Urothelium cell line (cell line): Measurements from ENCODE around the gene PKP3.
"Not testable (repeated sequence)": the region's sequence is repeated elsewhere in the genome, so short reads cannot be mapped to it uniquely, and the experiment has no call there.

Experiments
- DNase-seq: peaks from one replicate; pipeline ENCODE4 v3.0.0; 2011; ENCODE audit warnings: low spot score, mixed read lengths
- FAIRE-seq: peaks from 2 replicates; lab custom pipeline; 2011; peaks lifted over from hg19 to GRCh38; lab: Jason Lieb, UNC

The PKP3 gene

GRCh38 chr11:362642-363442 is 31.2 kb upstream of the PKP3 start:
- FAIRE-seq (no peak), DNase-seq (no peak)

GRCh38 chr11:363443-363805 is 30.6 kb upstream of the PKP3 start:
- FAIRE-seq = not testable (repeated sequence)

GRCh38 chr11:363948-364761 is 29.9 kb upstream of the PKP3 start:
- peak; percentile 73 for DNase-seq
- FAIRE-seq = peak; percentile 46

More at GRCh38 chr11:363443-363805, 30.6 kb upstream of the PKP3 start:
- not testable (repeated sequence) for DNase-seq

- DNase-seq (no peak), FAIRE-seq (no peak)
These were observed 28.9 kb upstream of the PKP3 start for GRCh38 chr11:364991-365725.

GRCh38 chr11:365831-366230 is 28.2 kb upstream of the PKP3 start:
- FAIRE-seq (no peak), DNase-seq (no peak)

- DNase-seq = no peak
- no peak for FAIRE-seq
These were observed 26.0 kb upstream of the PKP3 start for GRCh38 chr11:367956-368413.

GRCh38 chr11:368414-369335 is 25.3 kb upstream of the PKP3 start:
- DNase-seq (peak; percentile 32), FAIRE-seq (no peak)

GRCh38 chr11:369336-370018 is 24.5 kb upstream of the PKP3 start, which contains the start of gene B4GALNT4:
Gene B4GALNT4 (plus strand): TSS chr11:369499. CDS start chr11:369804, 305 bp downstream.
- FAIRE-seq (no peak), DNase-seq (peak; percentile 61)

GRCh38 chr11:370070-370941 is 23.7 kb upstream of the PKP3 start:
- DNase-seq (no peak), FAIRE-seq (no peak)

GRCh38 chr11:371051-371450 is 23.0 kb upstream of the PKP3 start:
- FAIRE-seq (no peak), DNase-seq (no peak)

- FAIRE-seq (no peak), DNase-seq (no peak)
These were observed 22.1 kb upstream of the PKP3 start for GRCh38 chr11:371716-372590.

GRCh38 chr11:372809-373715 is 20.9 kb upstream of the PKP3 start:
- FAIRE-seq = no peak
- no peak for DNase-seq

- FAIRE-seq (no peak), DNase-seq (no peak)
These were observed 20.1 kb upstream of the PKP3 start for GRCh38 chr11:373716-374551.

- DNase-seq (no peak), FAIRE-seq (no peak)
These were observed 18.7 kb upstream of the PKP3 start for GRCh38 chr11:375065-376025.
